HUES48 (cell line): ENCODE measurements around the gene DHRS7B.
"Not testable (repeated sequence)": the region's sequence is repeated elsewhere in the genome, so short reads cannot be mapped to it uniquely, and the experiment has no call there.

Experiments used
- H3K27ac ChIP-seq: one replicate; pipeline ENCODE4 v1.7.0; 2013; ENCODE audit warnings: low read depth, low read length, inconsistent platforms
- H3K27me3 ChIP-seq: 2 replicates; pipeline ENCODE4 v1.6.1; 2013; ENCODE audit warnings: mild to moderate bottlenecking, low read length; ENCODE audit not compliant: control insufficient read depth, insufficient read depth
- H3K36me3 ChIP-seq: 2 replicates; pipeline ENCODE4 v1.6.1; 2013; ENCODE audit warnings: low read length; ENCODE audit not compliant: control insufficient read depth, insufficient read depth
- H3K4me1 ChIP-seq: 2 replicates; pipeline ENCODE4 v1.6.1; 2013; ENCODE audit warnings: mild to moderate bottlenecking, low read length; ENCODE audit not compliant: control insufficient read depth, insufficient read depth
- H3K4me3 ChIP-seq: 2 replicates; pipeline ENCODE4 v1.5.1; 2013; ENCODE audit warnings: mild to moderate bottlenecking, low read depth, low read length
- H3K9ac ChIP-seq: 2 replicates; pipeline ENCODE4 v1.6.1; 2013; ENCODE audit warnings: mild to moderate bottlenecking, low read depth, low read length, moderate library complexity
- H3K9me3 ChIP-seq: 2 replicates; pipeline ENCODE4 v1.6.1; 2013; ENCODE audit warnings: low read length; ENCODE audit not compliant: control insufficient read depth, insufficient read depth

The DHRS7B gene

DNA sequence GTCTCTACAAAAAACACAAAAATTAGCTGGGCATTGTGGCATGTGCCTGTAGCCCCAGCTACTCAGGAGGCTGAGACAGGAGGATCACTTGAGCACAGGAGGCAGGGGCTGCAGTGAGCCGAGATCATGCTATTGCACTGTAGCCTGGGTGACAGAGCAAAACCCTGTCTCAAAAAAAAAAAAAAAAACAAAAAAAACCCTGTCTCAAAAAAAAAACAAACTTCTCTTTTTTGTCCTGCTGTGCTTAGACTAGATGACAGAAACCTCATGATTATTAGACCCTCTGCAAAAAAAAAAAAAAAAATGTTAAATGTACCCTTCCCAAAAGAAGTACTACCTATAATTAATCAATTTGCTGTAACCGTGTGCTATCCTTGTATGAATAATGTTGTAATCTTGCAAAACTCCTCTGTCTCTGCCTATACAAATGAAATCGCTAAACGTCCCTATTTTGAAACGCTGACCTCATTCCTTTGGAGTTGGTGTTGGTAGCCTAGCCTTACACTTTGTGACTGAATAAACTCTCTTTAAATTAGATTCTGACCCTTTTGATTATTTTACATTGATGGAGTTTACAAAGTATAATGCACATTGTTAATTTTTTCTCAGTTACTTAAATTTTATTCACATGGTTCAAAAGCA is 13.6 kb upstream of the DHRS7B start:
- H3K4me3 ChIP-seq = no peak overlapping the region
- peaks cover 20% of the 10 kb centered on the region for H3K4me1 ChIP-seq
- H3K9me3 ChIP-seq = no peaks in the 10 kb centered on the region
- H3K27me3 ChIP-seq = no peaks in the 10 kb centered on the region
- H3K9ac ChIP-seq = no peak overlapping the region
- H3K36me3 ChIP-seq = no peaks in the 10 kb centered on the region
- no peak overlapping the region for H3K27ac ChIP-seq

DNA sequence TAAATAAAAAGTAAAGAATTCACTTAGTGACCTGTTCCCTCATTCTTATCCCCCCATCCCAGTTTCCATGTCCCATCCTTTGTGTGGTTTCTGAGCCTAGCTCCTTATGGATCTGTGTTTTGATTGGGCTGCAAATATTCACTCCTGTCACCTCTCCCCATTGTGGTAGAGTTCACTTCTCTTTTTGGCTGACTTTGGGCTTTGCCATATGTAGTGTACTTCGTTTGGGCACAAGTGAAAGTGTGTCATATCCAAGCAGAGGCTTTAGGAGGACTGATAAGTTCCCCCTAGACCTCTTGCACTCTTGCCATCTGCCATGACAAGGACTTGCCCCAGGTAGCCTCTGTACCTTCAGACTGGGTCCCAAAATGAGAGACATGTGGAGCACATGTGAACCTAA is 13.0 kb upstream of the DHRS7B start:
- Histone ChIP-seq H3K9me3 (no peaks in the 10 kb centered on the region), H3K4me1 (peaks cover 14% of the 10 kb centered on the region), H3K27me3 (no peaks in the 10 kb centered on the region), H3K27ac (no peak overlapping the region), H3K4me3 (no peak overlapping the region), H3K36me3 (no peaks in the 10 kb centered on the region), H3K9ac (no peak overlapping the region)

DNA sequence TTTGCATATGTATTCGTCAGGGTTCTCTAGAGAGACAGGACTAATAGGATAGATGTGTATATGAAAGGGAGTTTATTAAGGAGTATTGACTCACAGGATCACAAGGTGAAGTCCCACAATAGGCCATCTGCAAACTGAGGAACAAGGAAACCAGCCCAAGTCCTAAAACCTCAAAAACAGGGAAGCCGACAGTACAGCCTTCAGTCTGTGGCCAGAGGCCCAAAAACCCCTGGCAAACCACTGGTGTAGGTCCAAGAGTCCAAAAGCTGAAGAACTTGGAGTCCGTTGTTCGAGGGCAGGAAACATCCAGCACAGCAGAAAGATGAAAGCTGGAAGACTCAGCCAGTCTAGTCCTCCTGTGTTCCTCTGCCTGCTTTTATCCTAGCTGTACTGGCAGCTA is 12.0 kb upstream of the DHRS7B start:
- H3K4me1 ChIP-seq, H3K9ac ChIP-seq: not testable (repeated sequence)

DNA sequence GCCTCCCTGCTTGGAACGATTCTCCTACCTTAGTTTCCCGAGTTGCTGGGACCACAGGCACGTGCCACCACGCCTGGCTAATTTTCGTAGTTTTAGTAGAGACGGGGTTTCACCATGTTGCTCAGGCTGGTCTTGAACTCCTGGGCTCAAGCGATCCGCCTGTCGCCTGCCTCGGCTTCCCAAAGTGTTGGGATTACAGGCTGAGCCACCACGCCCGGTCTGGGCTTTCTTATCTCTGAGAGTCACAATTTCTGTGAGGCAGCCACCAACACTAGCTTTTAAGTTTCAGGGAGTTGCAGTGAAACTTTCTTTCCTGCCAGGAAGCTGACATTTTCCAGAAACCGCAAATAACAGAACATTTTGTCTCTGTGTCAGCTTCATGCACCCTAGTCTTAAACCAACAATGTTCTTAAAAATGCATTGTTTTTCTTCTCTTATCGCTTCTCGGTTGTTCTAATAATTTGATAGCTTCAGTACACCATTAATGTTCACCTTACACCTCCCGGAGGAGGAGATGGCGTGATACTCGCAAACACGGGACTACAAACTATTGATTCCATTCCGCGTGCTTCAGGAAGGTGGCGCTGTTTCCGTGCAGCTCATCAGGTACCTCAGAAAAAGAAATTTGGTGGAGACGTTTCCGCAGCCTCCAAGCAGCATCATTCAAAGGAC is 7.4 kb upstream of the DHRS7B start:
- Histone ChIP-seq H3K27me3 (no peaks in the 10 kb centered on the region), H3K9ac (no peak overlapping the region), H3K36me3 (no peaks in the 10 kb centered on the region), H3K4me1 (peaks cover 7% of the 10 kb centered on the region; the same call in 1 of the 2 replicates), H3K27ac (no peak overlapping the region), H3K4me3 (no peak overlapping the region), H3K9me3 (no peaks in the 10 kb centered on the region)

More for the DNA sequence above, 12.0 kb upstream of the DHRS7B start:
- not testable (repeated sequence) for H3K27ac ChIP-seq, H3K27me3 ChIP-seq, H3K36me3 ChIP-seq, H3K9me3 ChIP-seq, H3K4me3 ChIP-seq

DNA sequence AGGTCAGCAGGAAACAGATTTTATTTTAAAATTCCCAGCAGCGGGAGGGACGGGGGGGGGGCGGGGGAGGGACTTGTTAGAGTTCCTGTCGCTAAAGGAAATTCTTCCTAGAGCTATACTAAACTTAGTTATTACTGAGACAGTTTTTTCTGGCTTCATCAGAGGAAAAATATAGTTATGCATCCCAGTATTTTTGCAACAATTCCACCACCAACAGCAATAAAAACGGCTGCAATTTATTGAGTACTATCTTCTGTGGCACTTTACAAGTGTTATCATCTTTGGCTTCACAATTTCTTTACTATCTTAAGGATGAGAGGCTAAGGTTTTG is 6.9 kb upstream of the DHRS7B start:
- Histone ChIP-seq H3K36me3 (no peaks in the 10 kb centered on the region), H3K27me3 (no peaks in the 10 kb centered on the region), H3K4me1 (peaks cover 7% of the 10 kb centered on the region; the same call in 1 of the 2 replicates), H3K9ac (no peak overlapping the region), H3K9me3 (no peaks in the 10 kb centered on the region), H3K27ac (no peak overlapping the region), H3K4me3 (no peak overlapping the region)

DNA sequence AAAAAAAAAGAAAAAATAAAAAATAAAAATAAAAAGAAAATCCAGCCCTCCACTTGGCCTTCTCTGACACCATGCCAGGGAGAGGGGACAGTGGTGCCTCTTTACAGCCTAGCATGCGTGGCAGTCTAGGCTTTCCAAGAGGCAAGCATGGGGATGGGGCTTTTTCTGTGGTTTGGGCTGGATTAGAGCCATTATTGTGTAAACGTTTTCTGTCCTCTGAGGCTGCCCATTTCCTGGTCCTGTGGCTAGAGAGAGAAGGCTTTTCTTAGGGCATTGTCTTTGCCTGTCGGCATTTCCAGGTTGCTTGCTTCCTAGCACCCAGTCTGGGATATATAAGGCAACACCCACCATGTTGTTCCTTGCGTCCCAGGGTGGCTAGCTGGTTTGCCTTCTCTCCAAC is 2.7 kb upstream of the DHRS7B start:
- Histone ChIP-seq H3K4me3 (no peak overlapping the region), H3K9ac (no peak overlapping the region), H3K36me3 (no peaks in the 10 kb centered on the region), H3K27ac (peak overlapping the region; percentile 5), H3K27me3 (no peaks in the 10 kb centered on the region), H3K9me3 (no peaks in the 10 kb centered on the region), H3K4me1 (peaks cover 10% of the 10 kb centered on the region; the same call in 1 of the 2 replicates)

DNA sequence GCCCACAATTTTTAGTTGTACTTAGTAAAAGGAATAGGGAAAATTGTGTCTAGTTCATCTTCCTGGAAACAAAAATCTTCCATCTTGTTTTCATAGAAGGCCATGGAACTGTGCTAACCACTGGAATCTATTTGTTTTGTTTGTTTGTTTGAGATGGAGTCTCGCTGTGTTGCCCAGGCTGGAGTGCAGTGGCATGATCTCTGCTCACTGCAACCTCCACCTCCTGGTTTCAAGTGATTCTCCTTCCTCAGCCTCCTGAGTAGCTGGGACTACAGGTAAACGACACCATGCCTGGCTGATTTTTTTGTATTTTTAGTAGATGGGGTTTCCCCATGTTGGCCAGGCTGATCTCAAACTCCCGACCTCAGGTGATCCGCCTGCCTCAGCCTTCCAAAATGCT is 2.2 kb upstream of the DHRS7B start:
- H3K4me1 ChIP-seq, H3K9ac ChIP-seq, H3K27me3 ChIP-seq, H3K4me3 ChIP-seq, H3K9me3 ChIP-seq, H3K36me3 ChIP-seq: not testable (repeated sequence)
- H3K27ac ChIP-seq = peak overlapping the region; percentile 5

DNA sequence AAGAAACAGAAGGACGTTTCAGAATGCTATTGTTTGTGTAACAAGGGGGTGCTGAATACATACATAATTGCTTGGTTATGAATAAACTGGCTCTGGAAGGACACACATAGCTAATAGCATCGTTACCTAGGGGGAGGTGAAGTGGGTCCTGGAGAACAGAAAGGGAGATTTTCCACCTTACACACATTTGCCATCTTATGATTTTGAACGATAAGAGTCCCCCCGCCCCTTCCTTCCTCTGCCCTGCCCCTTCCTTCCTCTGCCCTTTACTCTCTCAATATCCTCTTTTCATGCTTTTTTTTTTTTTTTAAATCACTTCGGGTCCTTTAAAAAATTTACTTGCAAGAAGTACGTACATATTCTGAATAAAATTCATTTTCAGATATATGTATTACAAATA is 902 bp upstream of the DHRS7B start:
- H3K36me3 ChIP-seq = no peaks in the 10 kb centered on the region
- no peaks in the 10 kb centered on the region for H3K27me3 ChIP-seq
- H3K9me3 ChIP-seq = no peaks in the 10 kb centered on the region
- peak overlapping the region; percentile 81 for H3K4me3 ChIP-seq
- no peak overlapping the region for H3K27ac ChIP-seq
- peaks cover 14% of the 10 kb centered on the region; the same call in 1 of the 2 replicates for H3K4me1 ChIP-seq
- no peak overlapping the region for H3K9ac ChIP-seq

DNA sequence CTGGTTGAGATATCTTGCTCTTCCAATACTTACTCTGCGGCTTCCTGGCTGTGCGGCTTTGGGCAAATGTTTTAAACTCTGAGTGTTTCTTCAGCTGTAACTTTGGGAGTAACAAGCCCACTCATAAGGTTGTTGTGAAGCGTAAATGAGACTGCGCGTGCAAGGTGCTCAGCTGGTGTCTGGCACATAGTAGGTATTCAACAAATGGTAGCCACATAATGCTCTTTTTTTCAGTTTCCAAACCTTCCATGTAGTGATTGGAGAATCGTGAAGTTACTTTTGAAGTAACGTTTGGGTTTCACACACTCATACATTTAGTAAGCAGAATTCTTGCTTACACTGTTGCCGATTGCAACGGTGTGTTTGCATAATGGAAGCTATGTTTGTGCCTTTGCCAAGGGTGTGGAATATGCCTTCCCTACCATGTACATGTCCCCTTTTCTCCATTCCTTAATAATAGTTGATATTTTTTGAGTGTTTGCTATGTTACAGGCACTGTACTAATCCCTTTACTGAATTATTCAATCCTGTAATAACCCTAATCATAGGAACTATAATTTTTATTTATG is 829 bp downstream of the DHRS7B start:
- peaks cover under 1% of the 10 kb centered on the region; the same call in 1 of the 2 replicates for H3K9me3 ChIP-seq
- H3K4me1 ChIP-seq = peaks cover 15% of the 10 kb centered on the region; the same call in 1 of the 2 replicates
- H3K4me3 ChIP-seq = peak overlapping the region; percentile 81
- H3K36me3 ChIP-seq = no peaks in the 10 kb centered on the region
- no peaks in the 10 kb centered on the region for H3K27me3 ChIP-seq
- H3K27ac ChIP-seq = peak overlapping the region; percentile 91
- peak overlapping the region; percentile 80 for H3K9ac ChIP-seq

DNA sequence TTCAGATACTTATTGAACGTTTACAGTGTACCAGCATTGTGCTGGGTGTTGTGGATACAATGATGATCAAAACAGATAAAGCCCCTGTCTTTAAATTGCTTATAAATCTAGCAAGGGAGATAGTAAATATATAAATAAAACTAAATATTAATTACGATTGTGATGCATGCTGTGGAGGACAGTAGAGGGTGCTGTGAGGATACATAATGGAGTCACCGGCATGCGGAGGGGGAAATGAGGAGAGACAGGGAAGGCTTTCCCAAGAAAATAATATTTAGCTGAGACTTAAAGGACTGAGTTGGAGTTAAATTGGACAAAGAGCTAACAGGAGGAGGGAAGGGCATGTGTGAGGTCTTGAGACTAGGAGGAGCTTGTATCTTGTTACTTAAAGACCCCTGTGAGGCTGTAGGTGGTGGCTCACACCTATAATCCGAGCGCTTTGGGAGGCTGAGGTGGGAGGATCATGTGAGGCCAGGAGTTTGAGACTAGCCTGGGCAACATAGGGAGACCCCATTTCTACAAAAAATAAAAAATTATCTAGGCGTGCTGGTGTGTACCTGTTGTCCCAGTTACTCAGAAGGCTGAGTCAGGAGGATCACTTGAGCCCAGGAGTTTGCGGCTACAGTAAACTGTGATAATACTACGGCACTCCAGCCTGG is 2.4 kb downstream of the DHRS7B start:
- peaks cover 13% of the 10 kb centered on the region; the same call in 1 of the 2 replicates for H3K4me1 ChIP-seq
- no peak overlapping the region for H3K27ac ChIP-seq
- no peak overlapping the region for H3K4me3 ChIP-seq
- no peak overlapping the region for H3K9ac ChIP-seq
- H3K36me3 ChIP-seq = no peaks in the 10 kb centered on the region
- H3K9me3 ChIP-seq = peaks cover 12% of the 10 kb centered on the region
- no peaks in the 10 kb centered on the region for H3K27me3 ChIP-seq

DNA sequence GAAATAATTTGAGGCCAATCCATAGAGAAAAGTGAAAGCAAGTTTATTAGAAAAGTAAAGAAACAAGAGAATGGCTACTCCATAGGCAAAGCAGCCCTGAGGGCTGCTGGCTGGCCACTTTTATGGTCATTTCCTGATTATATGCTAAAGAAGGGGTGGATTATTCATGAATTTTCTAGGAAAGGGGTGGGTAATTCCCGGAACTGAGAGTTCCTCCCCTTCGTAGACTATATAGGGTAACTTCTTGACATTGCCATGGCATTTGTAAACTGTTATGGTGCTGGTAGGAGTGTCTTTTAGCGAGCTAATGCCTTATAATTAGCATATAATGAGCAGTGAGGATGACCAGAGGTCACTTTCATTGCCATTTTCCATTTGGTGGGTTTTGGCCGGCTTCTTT is 4.4 kb downstream of the DHRS7B start:
- H3K4me1 ChIP-seq = peaks cover 11% of the 10 kb centered on the region; the same call in 1 of the 2 replicates
- H3K9ac ChIP-seq = no peak overlapping the region
- H3K4me3 ChIP-seq = no peak overlapping the region

More for the DNA sequence above, 4.4 kb downstream of the DHRS7B start:
- H3K36me3 ChIP-seq = no peaks in the 10 kb centered on the region
- H3K27ac ChIP-seq = peak overlapping the region; percentile 26
- peaks cover 30% of the 10 kb centered on the region for H3K9me3 ChIP-seq
- H3K27me3 ChIP-seq = no peaks in the 10 kb centered on the region
